HepG2 (cell line): ENCODE data around the gene GPR162. TPM values are rescaled to one million over a fixed set of nuclear protein-coding genes. Genes with fewer than 3 reads are reported as not detected.

Source experiments
- ARNT2 ChIP-seq: sonication (generic); formaldehyde crosslinking; IDR thresholded peaks from 2 replicates; pipeline ENCODE4 v1.8.0; 2022; ENCODE audit warnings: mild to moderate bottlenecking, low read depth, missing genetic modification reagents, moderate library complexity
- ATRX ChIP-seq: sonication (generic); formaldehyde crosslinking; IDR thresholded peaks from 2 replicates; pipeline ENCODE4 v1.4.0; 2020; ENCODE audit warnings: missing genetic modification reagents, borderline replicate concordance
- BHLHE40 ChIP-seq: IDR thresholded peaks from 2 replicates; pipeline ENCODE4 v1.6.1; 2011; ENCODE audit warnings: low read length, improper control_type of control experiment
- FOSL1 ChIP-seq: sonication (generic); formaldehyde crosslinking; IDR thresholded peaks from 2 replicates; pipeline ENCODE4 v1.9.0; 2021; ENCODE audit warnings: missing genetic modification reagents, borderline replicate concordance
- HHEX ChIP-seq: IDR thresholded peaks from 2 replicates; pipeline ENCODE4 v1.6.1; 2016; ENCODE audit warnings: control low read depth
- LCORL ChIP-seq, 2 experiments: fragments of 450-650 bp in 1 of 2; sonication (generic) in 1 of 2; formaldehyde crosslinking in 1 of 2; IDR thresholded peaks; 2 replicates each; pipeline versions ENCODE4 v1.5.0 to v1.6.1; 2017 to 2020; ENCODE audit warnings: antibody characterized with exemption in 1 of 2, missing genetic modification reagents in 1 of 2
- NFRKB ChIP-seq: fragments of 450-650 bp; IDR thresholded peaks from 2 replicates; pipeline ENCODE4 v1.6.1; 2017
- PTBP1 ChIP-seq: fragments of 200-400 bp; formaldehyde crosslinking; IDR thresholded peaks from 2 replicates; pipeline ENCODE4 v1.6.1; 2018; ENCODE audit warnings: low read length, low read depth; ENCODE audit not compliant: poor library complexity, severe bottlenecking
- TP53 ChIP-seq: sonication (generic); formaldehyde crosslinking; conservative IDR thresholded peaks from 2 replicates; pipeline ENCODE4 v1.4.0; 2020; ENCODE audit warnings: missing genetic modification reagents
- ZC3H4 ChIP-seq: sonication (generic); formaldehyde crosslinking; IDR thresholded peaks from 2 replicates; pipeline ENCODE4 v1.4.0; 2020; ENCODE audit warnings: missing genetic modification reagents, borderline replicate concordance
- ZFP36 ChIP-seq: fragments of 150-350 bp; IDR thresholded peaks from 2 replicates; pipeline ENCODE4 v1.6.1; 2018; ENCODE audit warnings: borderline replicate concordance, low read length, low read depth; ENCODE audit not compliant: partially characterized antibody
- ZNF558 ChIP-seq: sonication (generic); formaldehyde crosslinking; IDR thresholded peaks from 2 replicates; pipeline ENCODE4 v1.9.0; 2022; ENCODE audit warnings: mild to moderate bottlenecking, missing genetic modification reagents, borderline replicate concordance
- polyA plus RNA-seq, 8 experiments: library from polyadenylated mRNA; depleted of rRNA in 3 of 8; stranded (reverse) in 7 of 8; unstranded in 1 of 8; fragments of >200 nt; fragmentation: Illumina TruSeq in 4 of 8; extraction: Trizol in 4 of 8; gene quantifications; 2 replicates each; pipeline versions ENCODE4 v1.2.1 to v1.2.3, GENCODE V29; 2011 to 2016; ENCODE audit warnings: low read depth in 4 of 8, missing spikeins in 1 of 8, mixed read lengths in 1 of 8; ENCODE audit not compliant: insufficient read depth in 1 of 8
- total RNA-seq, 5 experiments: library from RNA; depleted of rRNA; stranded (reverse); fragments of >200 nt; fragmentation: Illumina TruSeq; extraction: Trizol; gene quantifications; 2 replicates each; pipeline ENCODE4 v1.2.3, GENCODE V29; 2016; ENCODE audit warnings: low read depth in 1 of 5
- TF ChIP-seq, protein P1 (sequence below): sonication (generic); formaldehyde crosslinking; IDR thresholded peaks from 2 replicates; pipeline ENCODE4 v1.4.0; 2020; ENCODE audit warnings: missing genetic modification reagents, mild to moderate bottlenecking, borderline replicate concordance
- TF ChIP-seq, protein P2 (sequence below): sonication (generic); formaldehyde crosslinking; IDR thresholded peaks from 2 replicates; pipeline ENCODE4 v1.4.0; 2020; ENCODE audit warnings: low read depth, mild to moderate bottlenecking, missing genetic modification reagents
- TF ChIP-seq, protein P3 (sequence below): sonication (generic); formaldehyde crosslinking; IDR thresholded peaks from 2 replicates; pipeline ENCODE4 v1.4.0; 2020; ENCODE audit warnings: missing genetic modification reagents
- TF ChIP-seq, protein P4 (sequence below): sonication (generic); formaldehyde crosslinking; IDR thresholded peaks from 2 replicates; pipeline ENCODE4 v1.8.1; 2023; ENCODE audit warnings: mild to moderate bottlenecking, missing genetic modification reagents, borderline replicate concordance
- TF ChIP-seq, protein P5 (sequence below): sonication (generic); formaldehyde crosslinking; IDR thresholded peaks from 2 replicates; pipeline ENCODE4 v1.5.0; 2020; ENCODE audit warnings: mild to moderate bottlenecking, missing genetic modification reagents, moderate library complexity
- TF ChIP-seq, protein P6 (sequence below): sonication (generic); formaldehyde crosslinking; IDR thresholded peaks from 2 replicates; pipeline ENCODE4 v1.8.0; 2022; ENCODE audit warnings: missing genetic modification reagents, mild to moderate bottlenecking, inconsistent platforms, borderline replicate concordance
- TF ChIP-seq, protein P7 (sequence below): fragments of 450-650 bp; IDR thresholded peaks from 2 replicates; pipeline ENCODE4 v1.6.1; 2016

Gene GPR162
- total and polyA plus RNA-seq, 2 of the 13 experiments (the other 11 are each of a cell fraction or from before 2014, with no cell fraction given) = 0.08 TPM; not detected in 1

DNA sequence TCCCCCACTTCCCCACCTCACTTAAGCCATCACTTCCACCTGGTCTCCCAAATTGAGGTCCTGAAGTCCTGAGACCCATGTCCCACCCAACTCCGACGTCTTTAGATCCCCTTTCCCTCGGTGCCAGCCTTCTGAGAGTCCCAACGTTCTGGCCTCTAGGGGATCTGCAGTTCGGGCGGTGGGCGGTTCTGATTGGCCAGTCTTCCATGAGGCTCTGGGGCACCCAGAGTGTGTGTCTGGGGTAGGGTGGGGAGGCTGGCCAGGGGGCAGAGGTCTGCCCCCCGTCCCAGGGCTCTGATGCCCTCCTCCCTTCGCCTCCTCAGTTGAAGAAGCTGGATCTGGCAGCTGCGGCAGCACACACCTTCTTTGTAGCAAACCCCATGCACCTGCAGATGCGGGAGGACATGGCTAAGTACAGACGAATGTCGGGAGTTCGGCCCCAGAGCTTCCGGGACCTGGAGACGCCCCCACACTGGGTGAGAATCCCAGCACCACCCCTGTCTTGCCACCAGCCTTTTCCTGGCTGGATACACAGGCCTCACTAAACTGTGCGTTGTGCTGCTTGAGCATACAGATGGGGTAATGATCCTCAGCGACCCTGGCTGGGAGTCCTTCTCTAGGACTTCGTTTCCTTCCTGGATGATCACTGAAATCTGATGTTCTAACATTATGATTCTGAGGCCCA is 8.1 kb downstream of the GPR162 start (continued):
- TF ChIP-seq TP53 (CRISPR knock-in tag) = 0 out of 2 replicates have a peak, but pooled peaks have one; percentile 42
- no peak for TF ChIP-seq NFRKB
- TF ChIP-seq LCORL (IDR thresholded peaks at IDR 0.05) = no peak
- TF ChIP-seq LCORL (CRISPR knock-in tag; IDR thresholded peaks at IDR 0.05) = peak; percentile 49; the same call in 1 of the 2 replicates
- TF ChIP-seq, protein P1, sequence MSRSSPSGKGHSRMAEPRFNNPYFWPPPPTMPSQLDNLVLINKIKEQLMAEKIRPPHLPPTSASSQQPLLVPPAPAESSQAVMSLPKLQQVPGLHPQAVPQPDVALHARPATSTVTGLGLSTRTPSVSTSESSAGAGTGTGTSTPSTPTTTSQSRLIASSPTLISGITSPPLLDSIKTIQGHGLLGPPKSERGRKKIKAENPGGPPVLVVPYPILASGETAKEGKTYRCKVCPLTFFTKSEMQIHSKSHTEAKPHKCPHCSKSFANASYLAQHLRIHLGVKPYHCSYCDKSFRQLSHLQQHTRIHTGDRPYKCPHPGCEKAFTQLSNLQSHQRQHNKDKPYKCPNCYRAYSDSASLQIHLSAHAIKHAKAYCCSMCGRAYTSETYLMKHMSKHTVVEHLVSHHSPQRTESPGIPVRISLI (CRISPR knock-in tag) = no peak
- TF ChIP-seq ZC3H4 (CRISPR knock-in tag) = no peak
- TF ChIP-seq, protein P2, sequence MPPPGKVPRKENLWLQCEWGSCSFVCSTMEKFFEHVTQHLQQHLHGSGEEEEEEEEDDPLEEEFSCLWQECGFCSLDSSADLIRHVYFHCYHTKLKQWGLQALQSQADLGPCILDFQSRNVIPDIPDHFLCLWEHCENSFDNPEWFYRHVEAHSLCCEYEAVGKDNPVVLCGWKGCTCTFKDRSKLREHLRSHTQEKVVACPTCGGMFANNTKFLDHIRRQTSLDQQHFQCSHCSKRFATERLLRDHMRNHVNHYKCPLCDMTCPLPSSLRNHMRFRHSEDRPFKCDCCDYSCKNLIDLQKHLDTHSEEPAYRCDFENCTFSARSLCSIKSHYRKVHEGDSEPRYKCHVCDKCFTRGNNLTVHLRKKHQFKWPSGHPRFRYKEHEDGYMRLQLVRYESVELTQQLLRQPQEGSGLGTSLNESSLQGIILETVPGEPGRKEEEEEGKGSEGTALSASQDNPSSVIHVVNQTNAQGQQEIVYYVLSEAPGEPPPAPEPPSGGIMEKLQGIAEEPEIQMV (CRISPR knock-in tag) = peak; percentile 8; the same call in 1 of the 2 replicates
- TF ChIP-seq BHLHE40 = no peak
- TF ChIP-seq PTBP1 = no peak
- TF ChIP-seq FOSL1 (CRISPR knock-in tag) = no peak
- TF ChIP-seq ATRX (CRISPR knock-in tag) = no peak
- TF ChIP-seq, protein P3, sequence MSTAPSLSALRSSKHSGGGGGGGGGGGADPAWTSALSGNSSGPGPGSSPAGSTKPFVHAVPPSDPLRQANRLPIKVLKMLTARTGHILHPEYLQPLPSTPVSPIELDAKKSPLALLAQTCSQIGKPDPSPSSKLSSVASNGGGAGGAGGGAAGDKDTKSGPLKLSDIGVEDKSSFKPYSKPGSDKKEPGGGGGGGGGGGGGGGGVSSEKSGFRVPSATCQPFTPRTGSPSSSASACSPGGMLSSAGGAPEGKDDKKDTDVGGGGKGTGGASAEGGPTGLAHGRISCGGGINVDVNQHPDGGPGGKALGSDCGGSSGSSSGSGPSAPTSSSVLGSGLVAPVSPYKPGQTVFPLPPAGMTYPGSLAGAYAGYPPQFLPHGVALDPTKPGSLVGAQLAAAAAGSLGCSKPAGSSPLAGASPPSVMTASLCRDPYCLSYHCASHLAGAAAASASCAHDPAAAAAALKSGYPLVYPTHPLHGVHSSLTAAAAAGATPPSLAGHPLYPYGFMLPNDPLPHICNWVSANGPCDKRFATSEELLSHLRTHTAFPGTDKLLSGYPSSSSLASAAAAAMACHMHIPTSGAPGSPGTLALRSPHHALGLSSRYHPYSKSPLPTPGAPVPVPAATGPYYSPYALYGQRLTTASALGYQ (CRISPR knock-in tag) = no peak
- no peak for TF ChIP-seq HHEX
- TF ChIP-seq ARNT2 (CRISPR knock-in tag) = no peak; the same call in 1 of the 2 replicates
- TF ChIP-seq ZFP36 = no peak
- TF ChIP-seq, protein P4, sequence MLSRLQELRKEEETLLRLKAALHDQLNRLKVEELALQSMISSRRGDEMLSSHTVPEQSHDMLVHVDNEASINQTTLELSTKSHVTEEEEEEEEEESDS (CRISPR knock-in tag) = no peak
- TF ChIP-seq, protein P5, sequence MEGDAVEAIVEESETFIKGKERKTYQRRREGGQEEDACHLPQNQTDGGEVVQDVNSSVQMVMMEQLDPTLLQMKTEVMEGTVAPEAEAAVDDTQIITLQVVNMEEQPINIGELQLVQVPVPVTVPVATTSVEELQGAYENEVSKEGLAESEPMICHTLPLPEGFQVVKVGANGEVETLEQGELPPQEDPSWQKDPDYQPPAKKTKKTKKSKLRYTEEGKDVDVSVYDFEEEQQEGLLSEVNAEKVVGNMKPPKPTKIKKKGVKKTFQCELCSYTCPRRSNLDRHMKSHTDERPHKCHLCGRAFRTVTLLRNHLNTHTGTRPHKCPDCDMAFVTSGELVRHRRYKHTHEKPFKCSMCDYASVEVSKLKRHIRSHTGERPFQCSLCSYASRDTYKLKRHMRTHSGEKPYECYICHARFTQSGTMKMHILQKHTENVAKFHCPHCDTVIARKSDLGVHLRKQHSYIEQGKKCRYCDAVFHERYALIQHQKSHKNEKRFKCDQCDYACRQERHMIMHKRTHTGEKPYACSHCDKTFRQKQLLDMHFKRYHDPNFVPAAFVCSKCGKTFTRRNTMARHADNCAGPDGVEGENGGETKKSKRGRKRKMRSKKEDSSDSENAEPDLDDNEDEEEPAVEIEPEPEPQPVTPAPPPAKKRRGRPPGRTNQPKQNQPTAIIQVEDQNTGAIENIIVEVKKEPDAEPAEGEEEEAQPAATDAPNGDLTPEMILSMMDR (CRISPR knock-in tag) = peak; percentile 38; the same call in 1 of the 2 replicates
- TF ChIP-seq ZNF558 (CRISPR knock-in tag) = no peak
- TF ChIP-seq, protein P6, sequence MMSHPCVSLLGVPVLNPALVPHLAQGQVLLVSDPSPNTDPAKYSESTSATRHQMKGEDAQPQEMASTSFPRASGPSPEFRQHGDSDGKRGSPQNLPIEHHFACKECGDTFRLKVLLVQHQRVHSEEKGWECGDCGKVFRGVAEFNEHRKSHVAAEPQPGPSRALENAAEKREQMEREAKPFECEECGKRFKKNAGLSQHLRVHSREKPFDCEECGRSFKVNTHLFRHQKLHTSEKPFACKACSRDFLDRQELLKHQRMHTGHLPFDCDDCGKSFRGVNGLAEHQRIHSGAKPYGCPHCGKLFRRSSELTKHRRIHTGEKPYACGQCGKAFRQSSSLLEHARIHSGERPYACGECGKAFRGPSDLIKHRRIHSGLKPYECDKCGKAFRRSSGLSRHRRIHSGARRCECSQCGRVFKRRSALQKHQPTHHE (CRISPR knock-in tag) = no peak
- TF ChIP-seq, protein P7, sequence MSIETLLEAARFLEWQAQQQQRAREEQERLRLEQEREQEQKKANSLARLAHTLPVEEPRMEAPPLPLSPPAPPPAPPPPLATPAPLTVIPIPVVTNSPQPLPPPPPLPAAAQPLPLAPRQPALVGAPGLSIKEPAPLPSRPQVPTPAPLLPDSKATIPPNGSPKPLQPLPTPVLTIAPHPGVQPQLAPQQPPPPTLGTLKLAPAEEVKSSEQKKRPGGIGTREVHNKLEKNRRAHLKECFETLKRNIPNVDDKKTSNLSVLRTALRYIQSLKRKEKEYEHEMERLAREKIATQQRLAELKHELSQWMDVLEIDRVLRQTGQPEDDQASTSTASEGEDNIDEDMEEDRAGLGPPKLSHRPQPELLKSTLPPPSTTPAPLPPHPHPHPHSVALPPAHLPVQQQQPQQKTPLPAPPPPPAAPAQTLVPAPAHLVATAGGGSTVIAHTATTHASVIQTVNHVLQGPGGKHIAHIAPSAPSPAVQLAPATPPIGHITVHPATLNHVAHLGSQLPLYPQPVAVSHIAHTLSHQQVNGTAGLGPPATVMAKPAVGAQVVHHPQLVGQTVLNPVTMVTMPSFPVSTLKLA = no peak
